Measurements from ENCODE around the gene RNF123. TPM values are rescaled to one million over a fixed set of nuclear protein-coding genes. Genes with fewer than 3 reads are reported as not detected.

RNF123 gene
- total and polyA plus RNA-seq, 10 of the 15 experiments (the other 5 are each of a cell fraction or from before 2014, with no cell fraction given): 4.2 to 31.5 (median 17.6) TPM

DNA sequence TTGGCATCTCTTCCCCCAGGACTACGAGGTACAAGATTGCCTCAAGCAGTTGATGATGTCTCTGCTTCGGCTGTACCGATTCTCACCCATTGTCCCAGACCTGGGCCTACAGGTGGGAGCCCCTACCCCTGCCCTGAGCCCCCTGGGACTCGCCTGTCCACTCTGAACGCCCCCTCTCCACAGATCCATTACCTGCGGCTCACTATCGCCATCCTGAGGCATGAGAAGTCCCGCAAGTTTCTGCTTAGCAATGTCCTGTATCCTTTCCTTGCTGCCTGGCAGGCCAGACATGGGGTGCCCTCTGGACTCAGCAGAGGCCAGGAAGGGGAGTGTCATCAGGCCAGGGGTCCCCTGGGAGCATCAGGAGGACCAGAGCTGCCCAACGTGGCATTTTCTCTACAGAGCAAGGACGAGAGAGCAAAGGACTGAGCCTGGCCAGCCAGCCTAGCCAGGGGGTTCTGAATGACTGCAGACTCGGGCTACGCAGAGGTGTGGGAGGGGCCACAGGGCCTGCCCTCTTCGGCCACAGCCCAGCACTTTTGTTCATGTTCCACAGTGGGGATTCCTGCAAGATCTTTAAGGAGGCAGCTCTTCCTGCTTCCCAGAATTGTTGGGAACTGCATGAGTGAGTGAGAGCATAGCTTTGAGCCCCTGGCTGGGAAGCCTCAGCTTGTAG is 11.2 kb downstream of the RNF123 start:
- in situ Hi-C loops (cut with MboI) (no loop called here), intact Hi-C loops (cut with micrococcal nuclease; ENCODE audit: unreplicated experiment) (no loop called here)
- TF ChIP-seq, protein P1, sequence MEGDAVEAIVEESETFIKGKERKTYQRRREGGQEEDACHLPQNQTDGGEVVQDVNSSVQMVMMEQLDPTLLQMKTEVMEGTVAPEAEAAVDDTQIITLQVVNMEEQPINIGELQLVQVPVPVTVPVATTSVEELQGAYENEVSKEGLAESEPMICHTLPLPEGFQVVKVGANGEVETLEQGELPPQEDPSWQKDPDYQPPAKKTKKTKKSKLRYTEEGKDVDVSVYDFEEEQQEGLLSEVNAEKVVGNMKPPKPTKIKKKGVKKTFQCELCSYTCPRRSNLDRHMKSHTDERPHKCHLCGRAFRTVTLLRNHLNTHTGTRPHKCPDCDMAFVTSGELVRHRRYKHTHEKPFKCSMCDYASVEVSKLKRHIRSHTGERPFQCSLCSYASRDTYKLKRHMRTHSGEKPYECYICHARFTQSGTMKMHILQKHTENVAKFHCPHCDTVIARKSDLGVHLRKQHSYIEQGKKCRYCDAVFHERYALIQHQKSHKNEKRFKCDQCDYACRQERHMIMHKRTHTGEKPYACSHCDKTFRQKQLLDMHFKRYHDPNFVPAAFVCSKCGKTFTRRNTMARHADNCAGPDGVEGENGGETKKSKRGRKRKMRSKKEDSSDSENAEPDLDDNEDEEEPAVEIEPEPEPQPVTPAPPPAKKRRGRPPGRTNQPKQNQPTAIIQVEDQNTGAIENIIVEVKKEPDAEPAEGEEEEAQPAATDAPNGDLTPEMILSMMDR (IDR thresholded peaks at IDR 0.05 in 2 of 3, conservative IDR thresholded peaks at IDR 0.05 in 1 of 3; ENCODE audit: control insufficient read depth in 2 of 3, extremely low read depth in 1 of 3, insufficient read depth in 1 of 3, low read depth in 3 of 3, low read length in 3 of 3): peak in 1 of 3 experiments; percentile 10; a peak in 1 of 6 replicates
- TF ChIP-seq ZNF622 (IDR thresholded peaks at IDR 0.05): no peak
- Histone ChIP-seq H3K27ac (ENCODE audit: control insufficient read depth, insufficient read depth) (no peak overlapping the region), H3K9me3 (replicated peaks; ENCODE audit: control insufficient read depth, insufficient read depth, low read length) (no peaks in the 10 kb centered on the region), H3K36me3 (ENCODE audit: control insufficient read depth in 2 of 2, insufficient read depth in 2 of 2, low read length in 1 of 2) (peaks cover 0 to 6% of the 10 kb centered on the region in 2 experiments; a peak in 3 of 4 replicates), H4K20me1 (ENCODE audit: control insufficient read depth, insufficient read depth) (no peaks in the 10 kb centered on the region), H3K27me3 (replicated peaks in 1 of 2; ENCODE audit: control insufficient read depth in 2 of 2, insufficient read depth in 2 of 2, low read length in 1 of 2) (no peaks in the 10 kb centered on the region), H2AFZ (ENCODE audit: control insufficient read depth, low read depth, low read length) (no peak overlapping the region), H3K4me3 (no peak overlapping the region), H3K4me1 (ENCODE audit: control insufficient read depth, insufficient read depth, low read length) (no peaks in the 10 kb centered on the region), H3K9ac (ENCODE audit: control insufficient read depth, insufficient read depth, low read length) (no peak overlapping the region), H3K4me2 (ENCODE audit: control insufficient read depth, insufficient read depth) (no peak overlapping the region), H3K79me2 (ENCODE audit: control insufficient read depth, insufficient read depth, low read length) (no peaks in the 10 kb centered on the region)
- ChIA-PET SMC1A (ENCODE audit: uncharacterized antibody, unreplicated experiment) (interaction anchor here (1.0 kb wide), 1 partner anchor 139 kb away, joined by 4 read pairs; no protein-coding TSS in a partner anchor), POLR2A (no interaction called here), RAD21 (ENCODE audit: unreplicated experiment) (no interaction called here), CTCF (interaction anchor here (0.8 to 4.6 kb wide), 3 partner anchors 29 to 207 kb away, joined by 3 to 19 read pairs (median 4); no protein-coding TSS in a partner anchor)
- FAIRE-seq (no peak), ATAC-seq (no peak), DNase-seq (ENCODE audit: low read depth, low spot score) (no peak)
- BruUV-seq (replicated peaks): no TSS peak
- WGBS (ENCODE audit: insufficient coverage, insufficient replicate concordance, low lambda C conversion rate, missing lambda C conversion rate): 60% methylated on average over 13 of the region's 13 CpGs
